AG04449 (cell line): Measurements from ENCODE around the gene PIP4K2A.

Source experiments
- CTCF ChIA-PET: fragments of 350-600 bp; formaldehyde crosslinking; extraction: SDS; loops from one replicate; lab custom pipeline; 2021; ENCODE audit warnings: antibody characterized with exemption; lab: Yijun Ruan, JAX
- POLR2A ChIA-PET: fragments of 400-600, 350-600 bp; formaldehyde crosslinking; extraction: SDS; loops from one replicate; lab custom pipeline; 2020; ENCODE audit warnings: antibody characterized with exemption, inconsistent platforms; lab: Yijun Ruan, JAX
- DNase-seq: peaks from one replicate; pipeline ENCODE4 v3.0.0-alpha.2; 2010; ENCODE audit warnings: low read depth, low spot score
- H3K4me3 ChIP-seq: 2 replicates; pipeline ENCODE4 v1.5.1; 2011; ENCODE audit warnings: low read depth, mild to moderate bottlenecking, control low read depth, low read length
- CTCF ChIP-seq: IDR thresholded peaks from one replicate; pipeline ENCODE4 v1.5.1; 2011; ENCODE audit warnings: mild to moderate bottlenecking, moderate library complexity, low read length, control low read depth, inconsistent platforms; ENCODE audit not compliant: insufficient read depth; ENCODE audit errors: missing control alignments

PIP4K2A gene

GRCh38 chr10:22486431-22486830 lies 227.9 kb downstream of the PIP4K2A start:
- TF ChIP-seq CTCF, result no peak
- POLR2A ChIA-PET, result no interaction called here
- DNase-seq, result no peak
- no peak overlapping the region for H3K4me3 ChIP-seq
- CTCF ChIA-PET, result no interaction called here
